Stomach (tissue), 4 donors: ENCODE measurements around the gene RANBP3.

Experiments
- EP300 ChIP-seq: sonication (generic); formaldehyde crosslinking; IDR thresholded peaks from one replicate; pipeline ENCODE4 v1.6.1; 2017; ENCODE audit warnings: antibody characterized with exemption
- POLR2A ChIP-seq, 4 donors: fragments of 450-650 bp; IDR thresholded peaks; one replicate each; pipeline ENCODE4 v1.6.1; 2016; ENCODE audit warnings: antibody characterized with exemption in 4 of 4, control low read depth in 2 of 4, mild to moderate bottlenecking in 1 of 4, moderate library complexity in 1 of 4
- POLR2AphosphoS5 ChIP-seq, 3 donors: sonication (generic); formaldehyde crosslinking; IDR thresholded peaks; one replicate each; pipeline ENCODE4 v1.6.1; 2016; ENCODE audit warnings: antibody characterized with exemption in 3 of 3
- TF ChIP-seq, protein P1 (sequence below), 7 experiments: fragments of 450-650 bp in 4 of 7; fragments of 200-600 bp in 3 of 7; sonication (generic) in 3 of 7; IDR thresholded peaks; one replicate each; pipeline ENCODE4 v1.5.1; 2016 to 2019; ENCODE audit warnings: antibody characterized with exemption in 7 of 7, control low read depth in 2 of 7, mild to moderate bottlenecking in 1 of 7

DNA sequence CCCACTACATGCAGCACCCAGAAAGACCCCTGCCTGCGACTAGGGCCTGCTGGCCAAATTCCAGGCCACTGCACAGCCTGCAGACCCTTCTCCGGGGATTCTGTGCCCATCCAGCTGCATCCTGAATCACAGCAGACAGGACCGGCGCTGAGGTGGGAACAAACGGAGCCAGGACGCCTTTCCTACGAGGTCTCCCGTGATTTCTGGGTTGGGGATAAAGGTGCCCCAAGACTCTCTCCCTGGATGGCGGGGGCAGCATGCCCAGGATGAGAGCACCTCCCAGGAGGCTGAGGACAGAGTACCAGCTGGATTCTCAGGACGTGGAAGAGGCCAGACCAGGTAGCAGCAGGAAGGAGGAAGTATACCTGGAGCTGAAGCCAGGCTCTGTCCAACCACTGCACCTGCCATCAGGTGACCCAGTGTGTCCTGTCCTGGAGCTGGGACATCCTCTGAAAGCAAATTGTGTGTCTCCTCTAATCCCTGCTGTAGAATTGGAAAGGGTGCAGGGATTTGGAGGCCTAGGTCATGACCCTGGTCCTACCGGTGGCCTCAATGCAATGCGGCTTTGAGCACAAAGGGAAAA, 104.2 kb downstream of the RANBP3 start:
- TF ChIP-seq, protein P1, sequence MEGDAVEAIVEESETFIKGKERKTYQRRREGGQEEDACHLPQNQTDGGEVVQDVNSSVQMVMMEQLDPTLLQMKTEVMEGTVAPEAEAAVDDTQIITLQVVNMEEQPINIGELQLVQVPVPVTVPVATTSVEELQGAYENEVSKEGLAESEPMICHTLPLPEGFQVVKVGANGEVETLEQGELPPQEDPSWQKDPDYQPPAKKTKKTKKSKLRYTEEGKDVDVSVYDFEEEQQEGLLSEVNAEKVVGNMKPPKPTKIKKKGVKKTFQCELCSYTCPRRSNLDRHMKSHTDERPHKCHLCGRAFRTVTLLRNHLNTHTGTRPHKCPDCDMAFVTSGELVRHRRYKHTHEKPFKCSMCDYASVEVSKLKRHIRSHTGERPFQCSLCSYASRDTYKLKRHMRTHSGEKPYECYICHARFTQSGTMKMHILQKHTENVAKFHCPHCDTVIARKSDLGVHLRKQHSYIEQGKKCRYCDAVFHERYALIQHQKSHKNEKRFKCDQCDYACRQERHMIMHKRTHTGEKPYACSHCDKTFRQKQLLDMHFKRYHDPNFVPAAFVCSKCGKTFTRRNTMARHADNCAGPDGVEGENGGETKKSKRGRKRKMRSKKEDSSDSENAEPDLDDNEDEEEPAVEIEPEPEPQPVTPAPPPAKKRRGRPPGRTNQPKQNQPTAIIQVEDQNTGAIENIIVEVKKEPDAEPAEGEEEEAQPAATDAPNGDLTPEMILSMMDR (IDR thresholded peaks at IDR 0.05), result no peak
- TF ChIP-seq POLR2AphosphoS5 (IDR thresholded peaks at IDR 0.05) (no peak), POLR2A (IDR thresholded peaks at IDR 0.05) (no peak), EP300 (no peak)
